Transverse colon (tissue), 4 donors: ENCODE results near the gene MCC. TPM values are rescaled to one million over a fixed set of nuclear protein-coding genes. Genes with fewer than 3 reads are reported as not detected.

Experiments
- DNase-seq: peaks from one replicate; pipeline ENCODE4 v3.0.0-alpha.2; 2019
- H3K27ac ChIP-seq, 4 donors: fragments of 200-600 bp; sonication (generic); 2 replicates each; pipeline ENCODE4 v1.5.1; 2016 to 2018; ENCODE audit warnings: inconsistent platforms in 4 of 4
- H3K27me3 ChIP-seq: fragments of 200-600 bp; sonication (generic); 2 replicates; pipeline ENCODE4 v1.5.1; 2017; ENCODE audit warnings: inconsistent platforms
- H3K36me3 ChIP-seq, 4 donors: fragments of 200-600 bp; sonication (generic); 2 replicates each; pipeline ENCODE4 v1.5.1; 2017 to 2019; ENCODE audit warnings: inconsistent platforms in 4 of 4
- H3K4me1 ChIP-seq, 4 donors: fragments of 200-600 bp; sonication (generic); 2 replicates each; pipeline ENCODE4 v1.5.1; 2017 to 2020; ENCODE audit warnings: inconsistent platforms in 4 of 4
- H3K4me3 ChIP-seq, 4 donors: fragments of 200-600 bp; sonication (generic); 1 replicate in 1 of 4; 2 replicates in 3 of 4; pipeline versions ENCODE4 v1.5.1 to v1.6.1; 2017 to 2019; ENCODE audit warnings: inconsistent platforms in 4 of 4
- H3K9me3 ChIP-seq, 2 donors: fragments of 200-600 bp; sonication (generic); 2 replicates each; pipeline ENCODE4 v1.5.1; 2017 to 2019; ENCODE audit warnings: inconsistent platforms in 2 of 2
- CTCF ChIP-seq, 5 experiments: fragments of 200-600 bp in 3 of 5; fragments of 450-650 bp in 2 of 5; sonication (generic) in 3 of 5; IDR thresholded peaks; 1 replicate in 2 of 5; 2 replicates in 3 of 5; pipeline ENCODE4 v1.5.1; 2016 to 2017; ENCODE audit warnings: antibody characterized with exemption in 5 of 5, inconsistent platforms in 3 of 5, mild to moderate bottlenecking in 2 of 5, moderate library complexity in 1 of 5
- EP300 ChIP-seq: sonication (generic); formaldehyde crosslinking; IDR thresholded peaks from one replicate; pipeline ENCODE4 v1.6.1; 2017; ENCODE audit warnings: antibody characterized with exemption, low read depth
- POLR2A ChIP-seq: fragments of 450-650 bp; IDR thresholded peaks from one replicate; pipeline ENCODE4 v1.6.1; 2016; ENCODE audit warnings: antibody characterized with exemption, mild to moderate bottlenecking, moderate library complexity
- POLR2AphosphoS5 ChIP-seq, 3 donors: sonication (generic); formaldehyde crosslinking; IDR thresholded peaks; one replicate each; pipeline ENCODE4 v1.6.1; 2016; ENCODE audit warnings: antibody characterized with exemption in 3 of 3
- WGBS, 2 donors: methylation state at CpG; one replicate each; pipeline ENCODE4 v1.1.5; 2018; ENCODE audit warnings: low coverage in 1 of 2; 5-methylcytosine and 5-hydroxymethylcytosine counted together
- in situ Hi-C, 4 donors: fragments of 200-750 bp; cut with MboI; loops; one replicate each; pipeline versions ENCODE4 v1.15.0 to v1.15.1; 2017; ENCODE audit warnings: low sequenced_read_pairs in 3 of 4, low pct_ligation_motif_present in 1 of 4, low pct_unique_long_range_greater_than_20kb in 1 of 4
- intact Hi-C: fragments of 100-400 bp; cut with DNase I; formaldehyde crosslinking; loops from one replicate; pipeline ENCODE4 v1.15.1; 2023; ENCODE audit warnings: low total_unique reads
- total RNA-seq, 4 donors: library from RNA; depleted of rRNA; stranded (reverse); fragments of >200 nt; gene quantifications; one replicate each; pipeline ENCODE4 v1.1.0, GENCODE V29; 2016

Gene MCC
- total RNA-seq, 4 donors from 2014 or later: 2.6 to 28.4 (median 16.4) TPM

- no peaks in the 10 kb centered on the region for H3K36me3 ChIP-seq
- H3K27me3 ChIP-seq: no peaks in the 10 kb centered on the region
- in situ Hi-C loops: no loop called here
- H3K9me3 ChIP-seq: peaks cover 6 to 8% of the 10 kb centered on the region in 2 donors
- H3K4me3 ChIP-seq: no peak overlapping the region
- DNase-seq: no peak
- no peaks in the 10 kb centered on the region for H3K4me1 ChIP-seq
- H3K27ac ChIP-seq: no peak overlapping the region
- TF ChIP-seq POLR2AphosphoS5 (IDR thresholded peaks at IDR 0.05): no peak
- no peak for TF ChIP-seq EP300
- TF ChIP-seq CTCF (IDR thresholded peaks at IDR 0.05): no peak
- no peak for TF ChIP-seq POLR2A
- intact Hi-C loops: no loop called here
- 74 to 100% methylated on average over 1 of the region's 1 CpG for WGBS, 2 donors
Observed at GRCh38 chr5:113367586-113367985, 120.7 kb downstream of the MCC start.

GRCh38 chr5:113364466-113364865 lies 123.8 kb downstream of the MCC start:
- Histone ChIP-seq H3K36me3 (no peaks in the 10 kb centered on the region), H3K27ac (no peak overlapping the region), H3K4me1 (no peaks in the 10 kb centered on the region), H3K27me3 (no peaks in the 10 kb centered on the region), H3K4me3 (no peak overlapping the region), H3K9me3 (peaks cover 6 to 8% of the 10 kb centered on the region in 2 donors)
- intact Hi-C loops (no loop called here), in situ Hi-C loops (no loop called here)
- TF ChIP-seq POLR2A (no peak), CTCF (IDR thresholded peaks at IDR 0.05) (no peak), EP300 (no peak), POLR2AphosphoS5 (IDR thresholded peaks at IDR 0.05) (no peak)
- DNase-seq: no peak
- WGBS, 2 donors: 91 to 100% methylated on average over 1 of the region's 1 CpG

GRCh38 chr5:113361701-113362100 lies 126.6 kb downstream of the MCC start:
- intact Hi-C loops: no loop called here
- TF ChIP-seq POLR2A (no peak), EP300 (no peak), CTCF (IDR thresholded peaks at IDR 0.05) (no peak), POLR2AphosphoS5 (IDR thresholded peaks at IDR 0.05) (no peak)
- H3K27ac ChIP-seq: no peak overlapping the region
- H3K36me3 ChIP-seq: no peaks in the 10 kb centered on the region
- 92% methylated on average over 1 of the region's 1 CpG for WGBS, 2 donors
- in situ Hi-C loops: no loop called here
- peaks cover 6 to 8% of the 10 kb centered on the region in 2 donors for H3K9me3 ChIP-seq
- H3K27me3 ChIP-seq: no peaks in the 10 kb centered on the region
- H3K4me1 ChIP-seq: peaks cover 0 to 4% (median 0%) of the 10 kb centered on the region in 4 donors
- DNase-seq: no peak
- H3K4me3 ChIP-seq: no peak overlapping the region

- peaks cover 2% of the 10 kb centered on the region in 2 donors for H3K9me3 ChIP-seq
- DNase-seq: no peak
- no peak overlapping the region for H3K27ac ChIP-seq
- peaks cover 0 to 4% (median 0%) of the 10 kb centered on the region in 4 donors for H3K4me1 ChIP-seq
- intact Hi-C loops (no loop called here), in situ Hi-C loops (no loop called here)
- H3K27me3 ChIP-seq: no peaks in the 10 kb centered on the region
- H3K4me3 ChIP-seq: no peak overlapping the region
- H3K36me3 ChIP-seq: no peaks in the 10 kb centered on the region
- no peak for TF ChIP-seq CTCF (IDR thresholded peaks at IDR 0.05)
- TF ChIP-seq EP300: no peak
- TF ChIP-seq POLR2AphosphoS5 (IDR thresholded peaks at IDR 0.05): no peak
- no peak for TF ChIP-seq POLR2A
Observed at GRCh38 chr5:113359419-113359818, 128.8 kb downstream of the MCC start.
